ENCODE data around the gene NEAT1.

NEAT1 gene

DNA sequence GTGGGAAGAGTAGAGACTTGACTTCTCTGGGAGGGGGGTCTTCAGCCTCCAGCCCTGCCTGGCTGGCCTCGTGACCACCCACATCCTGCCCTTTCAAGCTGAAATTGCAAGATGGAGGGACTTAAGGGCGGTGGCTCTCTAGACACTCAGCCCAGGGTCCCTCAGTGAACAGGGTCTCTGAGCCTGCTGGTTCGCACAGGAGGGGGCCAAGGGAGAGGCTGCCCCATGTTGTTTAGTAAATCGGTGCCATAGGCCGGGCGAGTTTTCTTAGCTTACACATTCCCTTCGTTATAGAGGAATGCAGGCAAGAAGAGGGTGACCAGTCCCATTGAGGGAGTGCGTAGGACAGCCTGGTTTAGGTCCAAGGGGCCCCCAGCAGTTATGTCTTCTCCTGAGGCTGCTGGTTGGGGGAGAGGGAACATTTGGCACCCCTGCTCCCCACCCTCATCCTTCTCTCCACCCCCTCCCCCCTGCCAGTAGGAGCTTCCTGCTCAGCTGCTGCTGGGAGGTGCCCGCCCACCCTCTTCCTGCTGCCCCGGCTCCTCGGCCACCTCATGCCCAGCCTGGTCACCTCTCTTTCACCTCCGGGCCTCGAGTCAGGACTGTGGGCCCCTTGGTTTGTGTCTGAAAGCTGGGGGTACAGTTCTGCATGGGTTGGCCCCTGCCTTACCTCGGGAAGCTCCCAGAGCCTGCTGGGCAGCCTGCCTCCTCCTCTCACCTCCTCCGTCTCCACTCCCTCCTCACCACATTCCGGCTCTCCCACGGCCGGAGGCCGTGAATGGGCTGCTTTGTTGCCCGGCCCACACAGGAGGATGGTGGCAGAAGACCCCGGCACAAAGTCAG is 32.3 kb upstream of the NEAT1 start:
- no peak for DNase-seq

DNA sequence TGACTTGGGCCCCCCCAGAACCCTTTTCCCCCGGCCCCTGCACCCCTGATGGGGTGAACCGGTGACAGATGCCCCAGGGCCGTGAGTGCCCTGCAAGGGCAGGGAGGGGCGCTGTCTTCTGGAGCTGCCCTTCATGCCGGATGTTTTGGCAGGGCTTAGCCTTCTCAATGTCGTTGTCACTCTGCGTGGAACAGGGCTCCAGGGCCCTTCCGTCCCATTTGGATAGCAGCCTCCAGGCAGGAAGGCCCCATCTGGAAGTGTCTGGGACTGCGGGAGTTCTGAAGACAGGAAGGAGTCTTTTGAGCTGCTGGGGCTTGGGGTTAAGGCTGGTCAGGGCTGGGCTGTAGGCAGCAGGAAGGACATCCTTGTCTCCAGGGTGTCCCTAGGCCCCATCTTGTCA is 31.6 kb upstream of the NEAT1 start:
- no peak for DNase-seq

GRCh38 chr11:65392186-65392829 is 30.3 kb upstream of the NEAT1 start:
- DNase-seq, result no peak

GRCh38 chr11:65392899-65393298 is 29.7 kb upstream of the NEAT1 start:
- DNase-seq, result no peak

- DNase-seq, result no peak
Observed at GRCh38 chr11:65393513-65394079, 29.0 kb upstream of the NEAT1 start.

- no peak for DNase-seq
Observed at GRCh38 chr11:65394125-65394536, 28.5 kb upstream of the NEAT1 start.

DNA sequence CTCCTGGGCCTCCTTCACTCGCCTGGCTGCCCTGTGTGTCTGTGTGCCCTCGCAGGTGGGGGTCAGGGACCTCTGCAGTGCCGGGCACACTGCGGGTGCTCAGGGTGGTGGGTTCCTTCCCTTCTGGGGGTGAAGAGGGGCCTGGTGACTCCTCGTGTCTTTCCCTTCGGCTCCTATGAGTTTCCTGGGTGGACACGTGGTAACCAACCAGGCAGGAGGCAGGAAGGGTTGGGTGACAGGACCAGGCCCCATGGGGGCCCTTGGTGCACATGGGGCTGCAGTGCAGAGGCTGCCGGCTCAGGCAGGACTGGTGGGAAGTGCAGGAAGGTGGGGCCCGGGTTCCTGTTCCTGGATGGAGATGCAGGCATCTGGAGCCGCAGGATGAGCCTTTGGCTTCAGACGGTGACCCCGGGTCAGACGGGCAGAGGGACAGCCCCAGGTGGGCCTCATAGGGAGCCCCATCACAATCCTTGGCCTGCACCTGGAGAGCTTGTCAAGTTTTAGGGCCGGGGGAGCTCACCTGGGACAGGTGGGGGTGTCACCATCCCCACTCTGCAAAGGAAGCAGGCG is 26.6 kb upstream of the NEAT1 start:
- DNase-seq, result no peak

- DNase-seq, result no peak
Observed at GRCh38 chr11:65396769-65397745, 25.5 kb upstream of the NEAT1 start.

GRCh38 chr11:65398362-65398910 is 24.2 kb upstream of the NEAT1 start:
- DNase-seq, result no peak

GRCh38 chr11:65399249-65399648 is 23.3 kb upstream of the NEAT1 start:
- no peak for DNase-seq

GRCh38 chr11:65399845-65400244 is 22.8 kb upstream of the NEAT1 start:
- no peak for DNase-seq

DNA sequence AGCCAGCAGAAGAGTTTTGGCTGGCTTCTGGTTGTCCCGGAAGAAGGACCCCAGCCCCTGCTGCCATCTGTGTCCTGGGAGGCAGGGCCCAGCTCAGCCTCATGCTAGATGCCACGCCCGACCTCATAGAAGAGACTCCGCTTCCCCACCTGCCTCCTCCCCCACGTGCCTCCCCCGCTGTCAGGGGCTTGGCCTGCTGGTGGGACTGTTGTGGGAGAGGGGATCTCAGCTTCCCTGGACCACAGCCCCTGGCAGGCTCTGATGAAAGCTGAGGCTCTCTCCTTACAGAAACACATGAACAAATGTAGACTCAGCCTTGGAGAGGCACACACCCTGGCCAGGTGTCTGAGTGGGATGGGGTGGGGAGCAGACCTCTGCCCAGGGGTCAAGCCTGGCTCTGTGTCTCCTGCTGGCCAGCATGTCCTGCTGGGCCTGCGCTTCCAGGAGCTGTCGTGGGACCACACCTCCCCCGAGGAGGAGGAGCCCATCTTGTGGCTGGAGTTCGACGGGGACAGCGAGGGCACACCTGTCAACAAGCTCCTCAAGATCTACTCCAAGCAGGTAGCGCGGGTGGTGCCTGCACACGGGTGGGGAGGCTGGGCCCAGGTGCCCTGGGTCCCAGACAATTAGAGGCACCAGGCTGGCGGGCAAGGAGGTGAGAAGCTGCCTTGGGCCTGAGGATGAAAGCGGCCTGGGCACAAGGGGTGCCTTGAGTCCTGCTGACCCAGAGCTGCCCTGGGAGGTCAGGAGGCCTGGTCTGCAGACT is 22.1 kb upstream of the NEAT1 start:
- DNase-seq, result no peak

DNA sequence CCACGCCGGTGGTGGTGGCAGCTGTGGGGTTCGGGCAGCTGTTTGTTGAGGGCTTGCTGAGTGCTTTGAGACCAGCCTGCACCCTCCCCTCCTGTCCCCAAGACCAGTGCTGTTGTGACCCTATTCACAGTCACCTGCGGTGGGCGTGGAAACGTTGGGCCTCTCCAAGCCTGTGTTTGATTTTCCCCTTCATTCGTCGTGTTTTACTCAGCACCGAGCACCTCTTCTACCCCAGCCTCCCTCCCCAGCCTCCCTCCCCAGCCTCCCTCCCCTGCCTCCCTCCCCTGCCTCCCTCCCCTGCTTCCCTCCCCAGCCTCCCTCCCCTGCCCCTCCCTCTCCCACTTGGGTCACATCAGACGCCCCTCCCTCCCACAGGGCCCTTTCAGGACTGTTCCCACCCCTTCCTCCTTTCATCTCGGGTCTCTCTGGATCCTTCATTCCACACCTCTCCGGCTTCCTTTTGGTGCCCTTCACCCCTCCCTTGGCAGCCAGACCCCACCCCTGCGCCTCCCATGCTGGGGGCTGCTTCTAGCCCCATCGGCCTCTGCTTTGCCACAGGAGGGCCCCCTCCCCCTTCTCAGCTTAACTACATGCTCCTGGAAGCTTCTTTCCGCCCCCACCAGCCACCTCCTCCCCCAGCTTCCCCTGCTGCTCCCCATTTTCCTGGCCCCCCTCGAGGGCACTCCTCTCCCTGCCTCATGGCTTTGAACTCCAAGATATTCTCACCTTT is 21.4 kb upstream of the NEAT1 start:
- no peak for DNase-seq

GRCh38 chr11:65401803-65402248 is 20.8 kb upstream of the NEAT1 start:
- no peak for DNase-seq

DNA sequence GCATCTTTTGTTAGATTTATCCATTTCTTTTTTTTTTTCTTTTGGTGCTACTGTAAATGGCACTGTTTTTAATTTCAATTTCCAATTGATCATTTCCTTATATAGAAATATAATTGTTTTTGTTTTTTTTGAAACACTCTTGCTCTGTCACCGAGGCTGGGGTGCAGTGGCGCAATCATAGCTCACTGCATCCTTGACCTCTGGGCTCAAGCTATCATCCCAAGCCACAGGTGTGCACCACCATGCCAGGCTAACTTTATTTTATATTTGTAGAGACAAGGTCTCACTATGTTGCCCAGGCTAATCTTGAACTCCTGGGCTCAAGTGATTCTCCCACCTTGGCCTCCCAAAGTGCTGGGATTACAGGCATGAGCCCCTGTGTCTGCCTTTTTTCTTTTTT is 19.8 kb upstream of the NEAT1 start:
- DNase-seq, result no peak

GRCh38 chr11:65403607-65404121 is 18.9 kb upstream of the NEAT1 start:
- DNase-seq, result no peak

GRCh38 chr11:65404210-65404609 is 18.4 kb upstream of the NEAT1 start:
- DNase-seq, result no peak

DNA sequence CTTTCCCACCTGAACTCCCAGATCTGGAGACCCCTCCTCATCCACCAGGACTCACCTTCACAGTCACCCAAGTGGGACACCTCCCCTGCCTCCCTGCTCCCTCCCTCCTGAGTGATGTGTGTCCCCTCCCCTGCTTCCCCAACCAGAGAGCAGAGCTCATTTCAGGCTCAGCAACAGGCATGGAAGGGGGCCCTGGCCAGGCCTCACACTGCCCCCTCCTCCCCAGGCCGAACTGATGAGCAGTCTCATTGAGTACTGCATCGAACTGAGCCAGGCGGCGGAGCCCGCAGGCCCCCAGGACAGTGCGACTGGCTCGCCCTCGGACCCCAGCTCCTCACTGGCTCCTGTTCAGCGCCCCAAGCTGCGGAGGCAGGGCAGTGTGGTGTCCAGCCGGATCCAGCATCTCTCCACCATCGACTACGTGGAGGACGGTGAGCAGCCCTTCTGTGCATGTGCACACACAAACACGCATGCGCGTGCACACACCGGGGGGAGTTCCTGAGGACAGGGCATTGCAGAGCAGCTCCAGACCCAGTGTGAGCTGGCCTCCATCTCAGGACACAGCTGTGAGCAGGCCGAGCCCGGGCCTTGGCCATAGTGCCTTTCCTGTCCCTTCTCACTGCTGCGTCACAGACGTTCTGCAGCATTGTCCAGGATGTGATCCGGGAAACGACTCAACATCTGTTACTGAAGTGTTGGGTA is 17.8 kb upstream of the NEAT1 start:
- no peak for DNase-seq

- no peak for DNase-seq
Observed at GRCh38 chr11:65410936-65411680, 11.5 kb upstream of the NEAT1 start.

All from activated CD4-positive, alpha-beta T cell treated with anti-CD3 and anti-CD28 coated beads, Interleukin-2, amount 50 U/mL, for 1 hour (primary cell).